Left renal pelvis (tissue), 4 donors: Measurements from ENCODE around the gene ARMC10. TPM values are rescaled to one million over a fixed set of nuclear protein-coding genes. Genes with fewer than 3 reads are reported as not detected.
"Not testable (repeated sequence)": the region's sequence is repeated elsewhere in the genome, so short reads cannot be mapped to it uniquely, and the experiment has no call there.

Experiments
- DNase-seq, 4 donors: peaks; one replicate each; pipeline ENCODE4 v3.0.0-alpha.2; 2013; ENCODE audit warnings: low read depth in 4 of 4, low spot score in 3 of 4
- polyA plus RNA-seq, 4 donors: library from polyadenylated mRNA; unstranded; fragments of 120-200 nt; gene quantifications; one replicate each; pipeline ENCODE4 v1.2.1, GENCODE V29; 2013; ENCODE audit not compliant: insufficient read length in 4 of 4

The ARMC10 gene
- polyA plus RNA-seq, 4 donors = 59.1 to 69.3 (median 62.5) TPM

GRCh38 chr7:103121641-103122040 lies 46.7 kb downstream of the ARMC10 start:
- DNase-seq = no peak

- DNase-seq = no peak
Observed at GRCh38 chr7:103123529-103123928, 48.6 kb downstream of the ARMC10 start.

DNA sequence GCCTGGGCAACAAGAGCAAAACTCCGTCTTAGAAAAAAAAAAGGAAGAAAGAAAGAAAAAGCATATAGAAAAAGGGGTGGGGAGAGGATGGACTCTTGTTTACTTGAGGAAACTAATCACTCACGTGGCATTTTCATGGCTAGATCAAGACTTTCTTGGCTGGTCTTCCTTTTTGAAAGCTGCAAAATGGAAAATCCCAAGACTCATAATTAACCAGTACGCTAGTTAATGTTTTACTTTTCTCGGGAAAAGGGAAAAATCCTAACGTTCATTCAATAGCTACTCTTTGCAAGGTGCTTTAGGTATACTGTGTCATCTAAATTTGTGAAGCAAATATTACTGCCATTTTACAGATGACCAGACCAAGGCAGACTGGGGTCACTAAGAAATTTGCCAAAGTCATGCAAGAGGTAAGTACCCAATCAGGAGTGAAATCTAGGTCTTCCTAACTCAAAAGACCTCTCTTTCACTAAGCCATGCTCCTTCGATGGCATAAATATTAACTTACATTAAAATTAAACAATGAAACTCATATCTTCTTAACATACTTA lies 49.6 kb downstream of the ARMC10 start:
- no peak for DNase-seq

GRCh38 chr7:103127006-103127405 lies 52.1 kb downstream of the ARMC10 start:
- no peak for DNase-seq

- no peak for DNase-seq
Observed at GRCh38 chr7:103129702-103130549, 55.0 kb downstream of the ARMC10 start.

DNA sequence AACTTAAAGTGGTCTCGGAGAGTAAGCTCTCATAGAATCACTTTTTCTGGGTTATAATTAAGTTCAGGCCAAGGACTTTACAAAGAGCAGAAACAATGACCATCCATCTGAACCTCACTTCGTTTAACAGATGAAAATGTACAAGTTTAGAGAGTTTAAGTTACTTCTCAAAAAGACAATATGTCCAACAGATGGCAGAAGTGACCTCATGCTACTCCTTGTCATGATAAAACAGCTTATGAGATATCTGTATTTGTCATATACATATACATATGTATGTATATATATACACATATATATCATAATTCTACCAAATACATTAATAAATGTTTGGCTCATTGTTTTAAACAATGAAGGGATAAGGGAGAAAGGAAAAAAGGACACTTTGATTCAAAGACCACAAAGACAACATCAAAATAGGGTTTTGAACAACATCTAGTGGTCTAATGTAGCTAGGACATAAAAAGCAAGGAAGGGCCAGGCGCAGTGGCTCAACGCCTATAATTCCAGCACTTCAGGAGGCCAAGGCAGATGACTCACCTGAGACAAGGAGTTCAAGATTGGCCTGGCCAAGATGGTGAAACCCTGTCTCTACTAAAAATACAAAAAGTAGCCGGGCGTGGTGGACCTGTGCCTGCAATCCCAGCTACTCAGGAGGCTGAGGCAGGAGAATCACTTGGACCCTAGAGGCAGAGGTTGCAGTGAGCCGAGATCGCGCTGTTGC lies 56.1 kb downstream of the ARMC10 start:
- no peak for DNase-seq

GRCh38 chr7:103132995-103133688 lies 58.2 kb downstream of the ARMC10 start:
- DNase-seq = no peak

- no peak for DNase-seq
Observed at GRCh38 chr7:103134836-103135554, 60.1 kb downstream of the ARMC10 start.

- DNase-seq = no peak
Observed at GRCh38 chr7:103140061-103140460, 65.1 kb downstream of the ARMC10 start.

GRCh38 chr7:103140685-103141084 lies 65.7 kb downstream of the ARMC10 start:
- DNase-seq = no peak

DNA sequence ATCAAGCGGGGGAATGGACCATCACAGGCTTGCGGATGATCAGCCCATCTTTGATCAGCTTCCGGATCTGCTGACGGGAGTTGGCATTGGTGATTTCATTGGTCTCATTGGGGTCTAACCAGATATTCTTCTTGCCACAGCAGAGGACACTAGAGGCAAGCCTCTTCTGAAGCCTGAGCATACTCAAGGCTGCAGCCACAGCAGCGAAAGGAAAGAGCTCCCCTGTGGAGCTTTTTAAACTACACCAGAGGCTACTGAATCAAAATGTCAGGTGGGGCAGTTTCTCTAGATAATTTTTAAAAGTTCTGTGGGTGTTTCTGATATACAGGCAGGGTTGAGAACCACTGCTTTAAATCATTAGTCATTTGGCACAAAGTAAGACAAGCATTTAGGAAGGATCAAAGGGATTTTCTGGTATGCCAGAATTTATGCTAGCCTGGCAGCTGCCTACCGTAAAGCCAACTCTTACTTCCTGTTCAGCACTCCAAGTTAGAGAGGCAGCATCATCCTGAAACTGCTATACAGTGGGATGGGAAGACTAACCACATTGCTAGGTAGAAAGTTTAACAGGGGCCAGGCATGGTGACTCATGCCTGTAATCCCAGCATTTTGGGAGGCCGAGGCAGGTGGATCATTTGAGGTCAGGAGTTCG lies 66.9 kb downstream of the ARMC10 start:
- DNase-seq = no peak

DNA sequence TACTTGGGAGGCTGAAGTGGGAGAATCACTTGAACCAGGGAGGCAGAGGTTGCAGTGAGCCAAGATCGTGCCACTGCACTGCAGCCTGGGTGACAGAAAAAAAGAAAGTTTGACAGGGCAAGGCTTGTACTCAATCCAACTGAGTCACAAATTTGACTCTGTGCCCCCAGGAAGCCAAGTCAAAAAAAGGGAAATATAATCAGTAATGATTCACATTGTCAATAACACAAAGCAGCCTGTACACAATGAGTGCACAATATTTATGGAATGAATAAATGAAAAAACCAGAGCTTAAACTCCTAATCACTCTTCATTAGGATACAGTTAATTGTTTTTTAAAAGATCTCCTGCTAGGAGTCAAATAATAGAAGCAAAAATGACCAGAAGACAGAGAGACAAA lies 67.6 kb downstream of the ARMC10 start:
- no peak for DNase-seq

- no peak for DNase-seq
Observed at GRCh38 chr7:103143868-103144267, 68.9 kb downstream of the ARMC10 start.

DNA sequence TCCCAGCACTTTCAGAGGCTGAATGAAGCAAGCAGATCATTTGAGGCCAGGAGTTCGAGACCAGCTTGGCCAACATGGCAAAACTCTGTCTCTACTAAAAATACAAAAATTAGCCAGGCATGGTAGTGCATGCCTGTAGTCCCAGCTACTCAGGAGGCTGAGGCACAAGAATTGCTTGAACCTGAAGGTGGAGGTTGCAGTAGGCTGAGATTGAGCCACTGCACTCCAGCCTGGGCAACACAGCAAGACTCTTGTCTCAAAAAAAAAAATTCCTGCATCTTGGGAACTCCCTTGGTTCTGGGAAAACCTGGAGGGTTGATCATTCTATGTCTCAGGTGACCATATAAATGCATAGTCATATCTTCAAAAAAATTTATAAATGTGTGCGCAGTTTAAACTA lies 69.8 kb downstream of the ARMC10 start:
- DNase-seq = not testable (repeated sequence)

DNA sequence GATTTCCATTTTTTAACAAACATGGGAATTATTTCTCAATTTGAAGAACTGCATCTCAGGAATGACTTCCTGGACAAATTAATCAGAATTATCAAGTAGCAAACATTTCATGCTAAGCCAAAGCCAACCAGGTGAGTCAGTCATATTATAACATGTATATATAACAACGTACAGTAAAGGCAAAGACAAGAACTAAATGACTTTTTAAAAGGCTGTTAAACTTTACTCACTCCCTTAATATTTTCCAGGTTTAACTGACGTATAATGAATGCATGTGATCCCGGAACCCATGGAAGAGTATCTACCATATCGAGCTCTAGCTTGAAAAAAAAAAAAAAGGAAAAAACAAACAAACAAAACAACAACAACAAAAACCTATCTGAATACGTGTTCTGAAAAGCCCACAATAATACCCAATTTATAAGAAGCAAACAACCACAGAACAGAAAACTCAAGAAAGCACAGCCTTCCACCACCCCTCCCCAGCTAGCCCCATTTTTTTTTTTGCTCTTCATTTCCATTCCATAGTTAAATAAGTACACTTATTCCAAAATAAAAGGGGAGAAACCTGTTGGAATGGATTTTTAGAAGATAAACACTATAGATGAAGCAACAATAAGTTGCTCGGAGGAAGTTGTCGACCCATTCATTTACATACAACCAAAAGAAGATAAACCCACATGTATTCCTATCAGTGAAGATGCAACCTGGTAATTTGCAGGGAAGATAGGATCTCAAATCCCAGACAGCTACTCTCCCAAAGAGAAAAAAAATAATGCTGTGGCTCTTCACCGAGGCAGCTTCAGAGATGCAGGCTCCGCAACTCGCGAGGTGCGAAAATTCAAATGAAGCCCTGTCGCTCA lies 73.4 kb downstream of the ARMC10 start:
- DNase-seq = no peak
